ENCODE data around the gene OCEL1.

The OCEL1 gene

DNA sequence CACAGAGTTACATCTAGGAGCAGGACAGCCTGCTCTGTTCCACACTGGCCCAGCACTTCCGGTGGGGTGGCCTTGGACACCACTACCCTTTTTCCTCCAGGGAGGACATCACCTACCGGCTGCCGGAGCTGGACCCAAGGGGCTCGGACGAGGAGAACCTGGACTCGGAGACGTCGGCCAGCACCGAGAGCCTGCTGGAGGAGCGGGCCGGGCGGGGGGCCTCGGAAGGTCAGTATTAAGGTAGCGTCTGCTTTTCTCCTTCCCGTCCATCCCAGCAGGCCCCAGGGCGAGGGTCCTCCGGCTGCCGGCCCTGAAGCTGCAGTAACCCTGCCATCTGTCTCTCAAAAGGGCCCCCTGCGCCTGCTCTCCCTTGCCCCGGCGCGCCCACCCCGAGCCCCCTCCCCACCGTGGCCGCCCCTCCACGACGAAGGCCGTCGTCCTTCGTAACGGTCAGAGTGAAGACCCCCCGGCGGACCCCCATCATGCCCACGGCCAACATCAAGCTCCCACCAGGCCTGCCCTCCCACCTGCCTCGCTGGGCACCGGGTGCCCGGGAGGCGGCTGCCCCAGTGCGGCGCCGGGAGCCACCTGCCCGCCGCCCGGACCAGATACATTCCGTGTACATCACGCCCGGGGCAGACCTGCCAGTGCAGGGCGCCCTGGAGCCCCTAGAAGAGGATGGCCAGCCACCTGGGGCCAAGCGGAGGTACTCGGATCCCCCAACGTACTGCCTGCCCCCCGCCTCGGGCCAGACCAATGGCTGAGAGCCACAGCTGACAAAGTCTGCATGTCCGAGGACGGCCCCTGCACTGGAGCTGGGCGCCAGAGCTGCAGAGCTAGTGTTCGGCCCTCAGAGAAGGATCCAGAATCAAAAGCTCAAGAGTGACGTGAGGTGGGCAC, 14.2 kb upstream of the OCEL1 start:
- no peak for DNase-seq

- no peak for DNase-seq
Measured at GRCh38 chr19:17213334-17213733, 12.7 kb upstream of the OCEL1 start.

- no peak for DNase-seq
Measured at GRCh38 chr19:17214508-17215126, 11.4 kb upstream of the OCEL1 start.

- DNase-seq = peak; percentile 95
Measured at GRCh38 chr19:17215127-17215971, 10.7 kb upstream of the OCEL1 start, which contains the start of gene USE1. Gene USE1 (plus strand): TSS chr19:17215357. CDS start chr19:17215406, 49 bp downstream.

DNA sequence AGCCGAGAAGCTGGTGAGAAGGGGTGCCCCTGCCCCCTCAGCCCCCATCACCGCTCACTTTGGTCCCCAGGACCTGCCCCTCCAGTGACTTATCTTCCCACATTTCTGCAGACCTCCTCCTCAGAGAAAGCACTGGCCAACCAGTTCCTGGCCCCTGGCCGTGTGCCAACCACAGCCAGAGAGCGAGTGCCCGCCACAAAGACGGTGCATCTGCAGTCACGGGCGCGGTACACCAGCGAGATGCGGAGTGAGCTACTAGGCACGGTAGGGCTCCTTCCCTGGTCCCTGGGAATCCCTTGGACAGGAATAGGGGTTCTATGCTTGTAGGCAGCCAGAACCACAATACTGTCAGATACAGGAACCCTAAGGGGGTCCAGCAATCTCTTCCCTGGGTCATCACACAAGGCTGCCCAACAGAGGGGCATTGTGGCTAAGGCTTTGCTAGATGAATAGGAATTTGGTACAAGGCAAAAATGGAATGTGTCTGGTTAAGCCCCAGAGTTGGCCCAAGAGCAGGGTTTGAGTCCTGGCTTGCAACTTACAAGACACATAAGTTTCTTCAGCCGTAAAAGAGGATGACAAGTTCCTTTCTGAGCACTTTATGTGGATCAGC, 9.9 kb upstream of the OCEL1 start:
- no peak for DNase-seq

DNA sequence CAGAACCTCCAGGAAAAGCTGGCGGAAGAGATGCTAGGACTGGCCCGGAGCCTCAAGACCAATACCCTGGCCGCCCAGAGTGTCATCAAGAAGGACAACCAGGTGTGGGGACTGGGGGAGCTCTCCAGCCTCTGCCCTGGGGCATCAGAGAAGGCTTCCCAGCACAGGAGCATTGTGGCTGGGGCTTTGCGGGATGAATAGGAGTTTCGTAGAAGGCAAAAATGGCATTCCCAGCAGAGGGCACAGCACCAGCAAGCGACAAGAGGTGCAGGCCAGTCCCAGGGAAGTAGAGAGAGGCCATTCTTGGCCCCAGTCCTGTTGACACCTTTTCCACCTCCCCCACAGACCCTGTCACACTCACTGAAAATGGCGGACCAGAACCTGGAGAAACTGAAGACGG, 6.7 kb upstream of the OCEL1 start:
- DNase-seq = no peak

- DNase-seq = no peak
Measured at GRCh38 chr19:17220207-17220758, 5.7 kb upstream of the OCEL1 start.

GRCh38 chr19:17225053-17225452, 973 bp upstream of the OCEL1 start:
- no peak for DNase-seq

DNA sequence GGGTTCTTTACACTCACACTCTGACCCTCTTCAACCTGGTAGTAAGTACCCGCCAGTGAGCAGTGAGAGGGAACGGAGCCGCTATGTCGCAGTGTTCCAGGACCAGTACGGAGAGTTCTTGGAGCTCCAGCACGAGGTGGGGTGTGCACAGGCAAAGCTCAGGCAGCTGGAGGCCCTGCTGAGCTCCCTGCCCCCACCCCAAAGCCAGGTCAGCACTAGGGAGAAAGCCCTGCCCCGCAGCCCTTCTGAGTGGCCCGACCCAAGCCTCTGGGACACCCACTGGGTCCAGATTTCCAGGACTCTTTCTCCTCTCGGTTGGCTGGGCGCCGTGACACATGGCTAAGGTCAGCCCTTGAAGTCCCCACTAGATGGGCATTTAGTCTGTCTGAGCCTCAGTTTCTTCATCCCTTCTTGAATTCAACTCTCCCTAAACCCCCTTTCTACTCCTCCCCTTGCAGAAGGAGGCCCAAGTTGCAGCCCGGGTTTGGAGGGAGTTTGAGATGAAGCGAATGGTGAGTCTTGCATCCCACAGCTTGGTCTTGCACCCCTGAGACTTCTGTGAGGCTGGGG, 1.9 kb downstream of the OCEL1 start:
- DNase-seq = no peak

GRCh38 chr19:17229890-17230289, 3.9 kb downstream of the OCEL1 start:
- no peak for DNase-seq

- no peak for DNase-seq
Measured at GRCh38 chr19:17232258-17232657, 6.2 kb downstream of the OCEL1 start.

- DNase-seq = peak; percentile 82
Measured at GRCh38 chr19:17234911-17235299, 8.9 kb downstream of the OCEL1 start.

GRCh38 chr19:17235300-17235970, 9.4 kb downstream of the OCEL1 start:
- DNase-seq = peak; percentile 89

- no peak for DNase-seq
Measured at GRCh38 chr19:17235971-17236777, 10.1 kb downstream of the OCEL1 start.

GRCh38 chr19:17236811-17237543, 11.0 kb downstream of the OCEL1 start:
- peak; percentile 57 for DNase-seq

DNA sequence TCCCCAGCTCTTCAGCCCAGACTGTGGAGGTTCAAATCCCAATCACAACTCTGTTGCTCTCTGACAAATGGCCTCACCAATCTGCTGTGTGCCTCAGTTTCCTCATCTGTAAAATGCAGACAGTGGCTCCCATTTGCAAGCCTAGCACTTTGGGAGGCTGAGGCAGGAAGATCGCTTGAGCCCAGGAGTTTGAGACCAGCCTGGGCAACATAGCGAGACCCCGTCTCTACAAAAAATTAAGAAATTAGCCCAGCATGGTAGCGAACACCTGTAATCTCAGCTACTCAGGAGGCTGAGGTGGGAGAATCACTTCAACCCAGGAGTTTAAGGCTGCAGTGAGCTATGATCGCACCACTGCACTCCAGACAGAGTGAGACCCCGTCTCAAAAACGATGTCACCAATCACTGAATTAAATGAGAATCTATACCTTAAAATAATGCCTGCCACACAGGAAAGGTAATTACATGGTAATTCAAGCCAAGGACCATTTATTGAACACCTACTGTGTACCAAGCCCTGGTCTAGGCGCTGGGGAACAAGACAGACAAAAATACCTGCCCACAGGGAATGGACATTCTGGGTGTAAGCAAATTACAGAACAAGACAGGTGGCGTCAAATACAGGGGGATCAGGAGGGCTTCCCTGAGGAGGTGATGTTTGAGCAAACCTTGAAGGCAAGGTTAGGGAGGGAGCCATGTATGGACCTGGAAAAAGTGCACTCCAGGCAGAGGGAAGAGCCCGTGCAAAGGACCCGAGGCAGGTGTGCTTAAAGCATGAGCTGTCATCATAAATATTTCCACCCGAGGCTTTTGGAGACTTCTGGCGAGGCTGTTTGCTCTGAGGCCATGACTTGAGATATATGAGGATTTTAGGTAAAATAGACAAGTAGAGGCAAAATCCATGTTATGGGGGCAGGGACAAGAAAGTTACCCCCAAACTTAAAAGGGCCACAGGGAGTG, 12.0 kb downstream of the OCEL1 start:
- no peak for DNase-seq

DNA sequence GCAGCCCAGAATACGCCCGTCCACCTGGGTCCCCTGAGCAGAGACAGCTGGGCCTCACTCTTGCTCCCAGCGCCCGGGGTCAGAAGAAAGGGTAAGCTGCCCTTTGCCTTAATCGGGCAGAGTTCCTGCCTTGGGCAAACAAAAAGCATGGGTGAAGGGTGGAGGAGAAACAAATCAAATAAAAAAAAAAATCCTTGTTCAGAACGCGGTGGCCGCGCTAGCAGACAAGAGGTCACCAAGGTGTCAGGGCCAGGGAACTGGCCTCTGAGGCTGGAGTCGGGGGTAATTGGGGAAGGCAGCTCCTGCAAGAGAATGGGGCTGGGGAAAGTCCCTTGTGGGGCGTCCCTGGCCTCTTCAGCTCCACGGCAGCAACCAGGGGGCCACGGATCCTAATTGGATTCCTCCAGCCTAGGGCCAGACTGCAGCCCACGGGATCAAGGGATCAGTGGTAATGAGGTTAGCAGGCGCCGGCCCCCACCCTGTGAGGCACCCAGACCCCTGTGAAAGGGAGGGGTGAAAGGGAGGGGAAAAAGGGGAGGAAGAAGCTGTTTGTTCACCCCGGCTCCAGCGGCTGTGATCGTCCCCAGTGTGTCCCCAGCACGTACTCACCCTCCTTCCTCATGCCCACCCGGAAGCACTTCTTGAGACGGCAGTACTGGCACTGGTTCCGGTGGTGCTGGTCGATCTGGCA, 14.2 kb downstream of the OCEL1 start:
- DNase-seq = no peak

GRCh38 chr19:17240826-17241399, 14.9 kb downstream of the OCEL1 start:
- no peak for DNase-seq
